HEK293 (cell line): ENCODE results near the gene CAMK2B.
A peak's percentile ranks its signal among the peaks of the same experiment; 100 is the strongest.

Source experiments
- ATF2 ChIP-seq: fragments of 450-650 bp; formaldehyde crosslinking; IDR thresholded peaks from 2 replicates; pipeline ENCODE4 v1.5.1; 2016; ENCODE audit warnings: missing biosample characterization, missing genetic modification characterization, low read depth
- EGR2 ChIP-seq: fragments of 450-650 bp; formaldehyde crosslinking; IDR thresholded peaks from 2 replicates; pipeline ENCODE4 v1.5.1; 2016; ENCODE audit warnings: low read depth, missing biosample characterization, missing genetic modification characterization
- ELK4 ChIP-seq: IDR thresholded peaks from 2 replicates; pipeline ENCODE4 v1.6.1; 2011; ENCODE audit warnings: mild to moderate bottlenecking, low read depth, low read length, borderline replicate concordance
- GLI4 ChIP-seq: fragments of 450-650 bp; formaldehyde crosslinking; IDR thresholded peaks from 2 replicates; pipeline ENCODE4 v1.5.1; 2016; ENCODE audit warnings: missing biosample characterization, missing genetic modification characterization
- KLF1 ChIP-seq: fragments of 450-650 bp; formaldehyde crosslinking; IDR thresholded peaks from 2 replicates; pipeline ENCODE4 v1.5.1; 2016; ENCODE audit warnings: missing biosample characterization, missing genetic modification characterization
- KLF17 ChIP-seq: fragments of 450-650 bp; formaldehyde crosslinking; IDR thresholded peaks from 2 replicates; pipeline ENCODE4 v1.5.1; 2016; ENCODE audit warnings: missing biosample characterization, missing genetic modification characterization
- PBX3 ChIP-seq: sonication (generic); formaldehyde crosslinking; IDR thresholded peaks from 2 replicates; pipeline ENCODE4 v1.8.1; 2022; ENCODE audit warnings: mild to moderate bottlenecking, moderate library complexity, missing genetic modification reagents
- PRDM10 ChIP-seq: fragments of 450-650 bp; formaldehyde crosslinking; IDR thresholded peaks from 2 replicates; pipeline ENCODE4 v1.5.1; 2016; ENCODE audit warnings: missing biosample characterization, missing genetic modification characterization
- ZBTB48 ChIP-seq: fragments of 450-650 bp; formaldehyde crosslinking; IDR thresholded peaks from 2 replicates; pipeline ENCODE4 v1.5.1; 2016; ENCODE audit warnings: missing biosample characterization, missing genetic modification characterization
- ZNF140 ChIP-seq: fragments of 450-650 bp; formaldehyde crosslinking; IDR thresholded peaks from 2 replicates; pipeline ENCODE4 v1.5.1; 2016; ENCODE audit warnings: missing biosample characterization, missing genetic modification characterization
- ZNF280C ChIP-seq: fragments of 450-650 bp; formaldehyde crosslinking; IDR thresholded peaks from 2 replicates; pipeline ENCODE4 v1.5.1; 2016; ENCODE audit warnings: missing biosample characterization, missing genetic modification characterization
- ZNF585B ChIP-seq: fragments of 450-650 bp; formaldehyde crosslinking; IDR thresholded peaks from 2 replicates; pipeline ENCODE4 v1.5.1; 2016; ENCODE audit warnings: missing biosample characterization, missing genetic modification characterization
- ZNF677 ChIP-seq: fragments of 450-650 bp; IDR thresholded peaks from 2 replicates; pipeline ENCODE4 v1.5.0; 2018; ENCODE audit warnings: missing biosample characterization, mild to moderate bottlenecking, missing genetic modification characterization, moderate library complexity
- ZNF692 ChIP-seq: fragments of 450-650 bp; formaldehyde crosslinking; IDR thresholded peaks from 2 replicates; pipeline ENCODE4 v1.5.1; 2016; ENCODE audit warnings: missing biosample characterization, missing genetic modification characterization
- ZNF704 ChIP-seq: fragments of 450-650 bp; formaldehyde crosslinking; IDR thresholded peaks from 2 replicates; pipeline ENCODE4 v1.5.1; 2016; ENCODE audit warnings: missing biosample characterization, missing genetic modification characterization

CAMK2B gene

GRCh38 chr7:44306606-44307005 is 18.8 kb downstream of the CAMK2B start (continued):
- TF ChIP-seq GLI4 (tag by site-specific recombination): no peak
- TF ChIP-seq PRDM10 (tag by site-specific recombination): no peak
- TF ChIP-seq ZNF585B (tag by site-specific recombination): no peak
- TF ChIP-seq ZNF140 (tag by site-specific recombination): no peak
- TF ChIP-seq ZNF677 (tag by site-specific recombination): no peak
- TF ChIP-seq EGR2 (tag by site-specific recombination): peak; percentile 96
- no peak for TF ChIP-seq ZNF704 (tag by site-specific recombination)
- no peak for TF ChIP-seq ATF2 (tag by site-specific recombination)
- no peak for TF ChIP-seq ZBTB48 (tag by site-specific recombination)
- no peak for TF ChIP-seq ZNF692 (tag by site-specific recombination)
- peak; percentile 99 for TF ChIP-seq KLF17
- TF ChIP-seq KLF1: peak; percentile 97
- no peak for TF ChIP-seq ELK4
- no peak for TF ChIP-seq PBX3
- TF ChIP-seq ZNF280C (tag by site-specific recombination): no peak
